ENCODE measurements around the gene PDLIM1. TPM values are rescaled to one million over a fixed set of nuclear protein-coding genes. Genes with fewer than 3 reads are reported as not detected.
A peak's percentile ranks its signal among the peaks of the same experiment; 100 is the strongest.

Gene PDLIM1
- total and polyA plus RNA-seq, 2 donors (not counting 1 experiment from before 2014, with no cell fraction given) = 24.3 to 390 TPM

DNA sequence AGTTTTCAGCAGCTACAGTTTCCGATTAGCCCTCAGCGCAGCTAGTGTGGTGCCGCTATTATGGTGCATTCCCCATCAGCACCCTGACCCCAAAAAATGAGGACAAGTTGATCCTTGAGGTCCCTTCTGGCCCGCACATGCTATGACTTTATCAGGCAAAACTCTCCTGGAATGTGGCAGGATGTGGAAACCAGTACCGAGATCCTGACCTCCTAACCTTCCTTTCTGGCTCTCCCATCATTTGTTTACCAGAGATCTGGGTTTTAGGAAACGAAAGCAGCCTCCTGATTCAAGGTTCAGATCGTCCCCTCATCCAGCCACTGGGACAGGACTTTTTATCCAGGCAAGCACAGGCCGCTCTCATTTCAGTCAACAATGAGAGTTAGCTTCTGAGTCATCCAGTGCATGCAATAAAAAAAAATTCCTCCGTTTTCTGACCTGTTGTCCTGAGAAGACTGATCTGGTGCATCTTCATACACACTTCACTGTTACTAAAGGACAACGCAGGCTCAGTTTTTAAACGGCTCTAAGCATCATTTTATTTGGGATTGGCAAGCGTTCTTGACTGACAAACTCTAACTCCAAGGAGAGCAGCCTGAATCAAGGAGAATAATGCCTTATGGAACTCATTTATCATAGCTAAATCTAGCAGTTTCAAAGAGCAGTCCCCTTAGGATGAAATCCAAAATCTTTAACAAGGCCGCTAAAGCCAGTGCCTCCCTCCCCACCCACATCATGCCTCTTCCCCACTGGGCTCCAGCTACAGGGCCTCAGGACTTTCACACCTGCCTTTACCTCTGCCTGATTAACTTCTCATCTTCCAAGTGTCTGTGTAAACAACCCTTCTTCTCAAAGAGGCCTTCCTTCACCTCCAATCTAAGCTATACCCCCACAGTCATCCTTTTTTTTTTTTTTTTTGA is 17.1 kb downstream of the PDLIM1 start:
- H3K4me3 ChIP-seq (replicated peaks in 1 of 4; ENCODE audit: control extremely low read depth in 1 of 4, insufficient read depth in 1 of 4, low read depth in 3 of 4, low read length in 4 of 4) = peak overlapping the region in 1 of 4 experiments; percentile 31
- TF ChIP-seq EZH2 (IDR thresholded peaks at IDR 0.05; ENCODE audit: low read length, missing control alignments) = no peak
- H3K9me3 ChIP-seq (ENCODE audit: control insufficient read depth, insufficient read depth, low read depth, low read length) = no peaks in the 10 kb centered on the region
- H3K79me2 ChIP-seq (ENCODE audit: control insufficient read depth, insufficient read depth, low read length) = peaks cover 47% of the 10 kb centered on the region
- no peak overlapping the region for H2AFZ ChIP-seq (ENCODE audit: low read length)
- peak; percentile 83 to 85 for DNase-seq (ENCODE audit: low read depth in 2 of 2)
- no peaks in the 10 kb centered on the region for H4K20me1 ChIP-seq (ENCODE audit: control insufficient read depth, extremely low read depth, insufficient read depth, low read length)
- H3K9ac ChIP-seq (ENCODE audit: insufficient read depth, low read length) = peak overlapping the region; percentile 24
- no peaks in the 10 kb centered on the region for H3K27me3 ChIP-seq (ENCODE audit: control insufficient read depth, insufficient read depth, low read length)
- peak overlapping the region; percentile 62 for H3K4me2 ChIP-seq (ENCODE audit: extremely low read depth, insufficient read depth, low read length)
- H3K4me1 ChIP-seq (ENCODE audit: control insufficient read depth, extremely low read depth, insufficient read depth, low read length) = peaks cover 32% of the 10 kb centered on the region
- H3K27ac ChIP-seq (ENCODE audit: insufficient read depth, low read length) = peak overlapping the region; percentile 71
- no peaks in the 10 kb centered on the region for H3K36me3 ChIP-seq (ENCODE audit: control insufficient read depth, insufficient read depth, low read length)

DNA sequence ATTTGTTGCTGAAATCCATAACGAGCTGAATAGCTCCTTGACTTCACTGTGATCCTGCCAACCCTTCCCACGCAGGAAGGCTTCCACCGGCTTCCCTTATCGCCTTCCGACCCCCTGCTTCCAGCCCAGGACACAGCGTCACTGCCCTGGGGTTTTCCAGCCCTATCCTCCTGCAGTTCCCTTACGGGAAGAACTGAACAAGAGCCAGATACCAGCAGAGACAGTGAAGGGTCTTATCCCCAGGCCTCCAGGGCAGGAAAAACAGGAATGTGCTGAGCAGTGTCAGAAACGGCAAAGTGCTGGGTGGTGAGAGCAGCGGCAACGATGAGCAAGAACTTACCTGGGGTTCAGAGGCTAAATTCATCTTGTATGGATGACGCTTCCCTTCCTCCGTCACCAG is 22.4 kb downstream of the PDLIM1 start:
- H4K20me1 ChIP-seq (ENCODE audit: control insufficient read depth, extremely low read depth, insufficient read depth, low read length) = no peaks in the 10 kb centered on the region
- DNase-seq (ENCODE audit: low read depth in 2 of 2) = peak in 1 of 2 donors; percentile 87
- H3K4me3 ChIP-seq (replicated peaks in 1 of 4; ENCODE audit: control extremely low read depth in 1 of 4, insufficient read depth in 1 of 4, low read depth in 3 of 4, low read length in 4 of 4) = no peak overlapping the region
- TF ChIP-seq CTCF (conservative IDR thresholded peaks at IDR 0.05 in 1 of 2, IDR thresholded peaks at IDR 0.05 in 1 of 2; ENCODE audit: low read depth in 1 of 2, low read length in 2 of 2) (no peak), EZH2 (IDR thresholded peaks at IDR 0.05; ENCODE audit: low read length, missing control alignments) (no peak)
- no peaks in the 10 kb centered on the region for H3K9me3 ChIP-seq (ENCODE audit: control insufficient read depth, insufficient read depth, low read depth, low read length)
- H3K79me2 ChIP-seq (ENCODE audit: control insufficient read depth, insufficient read depth, low read length) = peaks cover 12% of the 10 kb centered on the region
- H3K9ac ChIP-seq (ENCODE audit: insufficient read depth, low read length) = no peak overlapping the region
- H3K36me3 ChIP-seq (ENCODE audit: control insufficient read depth, insufficient read depth, low read length) = peaks cover 2% of the 10 kb centered on the region
- no peaks in the 10 kb centered on the region for H3K27me3 ChIP-seq (ENCODE audit: control insufficient read depth, insufficient read depth, low read length)
- H3K4me1 ChIP-seq (ENCODE audit: control insufficient read depth, extremely low read depth, insufficient read depth, low read length) = peaks cover 5% of the 10 kb centered on the region
- H3K4me2 ChIP-seq (ENCODE audit: extremely low read depth, insufficient read depth, low read length) = no peak overlapping the region
- no peak overlapping the region for H2AFZ ChIP-seq (ENCODE audit: low read length)
- H3K27ac ChIP-seq (ENCODE audit: insufficient read depth, low read length) = peak overlapping the region; percentile 22

- Histone ChIP-seq H3K27ac (ENCODE audit: insufficient read depth, low read length) (no peak overlapping the region), H3K9ac (ENCODE audit: insufficient read depth, low read length) (no peak overlapping the region), H3K9me3 (ENCODE audit: control insufficient read depth, insufficient read depth, low read depth, low read length) (no peaks in the 10 kb centered on the region), H3K4me3 (replicated peaks in 1 of 4; ENCODE audit: control extremely low read depth in 1 of 4, insufficient read depth in 1 of 4, low read depth in 3 of 4, low read length in 4 of 4) (no peak overlapping the region), H4K20me1 (ENCODE audit: control insufficient read depth, extremely low read depth, insufficient read depth, low read length) (no peaks in the 10 kb centered on the region), H2AFZ (ENCODE audit: low read length) (no peak overlapping the region), H3K4me2 (ENCODE audit: extremely low read depth, insufficient read depth, low read length) (no peak overlapping the region), H3K4me1 (ENCODE audit: control insufficient read depth, extremely low read depth, insufficient read depth, low read length) (peaks cover 3% of the 10 kb centered on the region), H3K27me3 (ENCODE audit: control insufficient read depth, insufficient read depth, low read length) (no peaks in the 10 kb centered on the region), H3K79me2 (ENCODE audit: control insufficient read depth, insufficient read depth, low read length) (peaks cover 6% of the 10 kb centered on the region), H3K36me3 (ENCODE audit: control insufficient read depth, insufficient read depth, low read length) (peaks cover 2% of the 10 kb centered on the region)
- no peak for DNase-seq (ENCODE audit: low read depth in 2 of 2)
- TF ChIP-seq CTCF (conservative IDR thresholded peaks at IDR 0.05 in 1 of 2, IDR thresholded peaks at IDR 0.05 in 1 of 2; ENCODE audit: low read depth in 1 of 2, low read length in 2 of 2) = no peak
- TF ChIP-seq EZH2 (IDR thresholded peaks at IDR 0.05; ENCODE audit: low read length, missing control alignments) = no peak
Observed at GRCh38 chr10:95267251-95267650, 23.6 kb downstream of the PDLIM1 start.
